Tibial nerve (tissue), 4 donors: ENCODE data around the gene ERLEC1. TPM values are rescaled to one million over a fixed set of nuclear protein-coding genes. Genes with fewer than 3 reads are reported as not detected.

Source experiments
- DNase-seq, 2 donors: peaks; one replicate each; pipeline ENCODE4 v3.0.0-alpha.2; 2019; ENCODE audit warnings: low spot score in 2 of 2
- H3K27ac ChIP-seq, 4 donors: fragments of 200-600 bp; sonication (generic) in 3 of 4; one replicate each; pipeline ENCODE4 v1.5.1; 2017 to 2019; ENCODE audit warnings: mild to moderate bottlenecking in 1 of 4
- H3K27me3 ChIP-seq, 2 donors: fragments of 200-600 bp; sonication (generic) in 1 of 2; one replicate each; pipeline versions ENCODE4 v1.5.1 to v1.6.0; 2017 to 2019
- H3K36me3 ChIP-seq, 3 donors: fragments of 200-600 bp; sonication (generic); one replicate each; pipeline ENCODE4 v1.5.1; 2018 to 2019
- H3K4me1 ChIP-seq, 4 donors: fragments of 200-600 bp; sonication (generic) in 3 of 4; one replicate each; pipeline ENCODE4 v1.5.1; 2017 to 2019
- H3K4me3 ChIP-seq, 4 donors: fragments of 200-600 bp; sonication (generic) in 3 of 4; one replicate each; pipeline ENCODE4 v1.5.1; 2017 to 2019; ENCODE audit warnings: mild to moderate bottlenecking in 1 of 4, moderate library complexity in 1 of 4
- H3K9me3 ChIP-seq, 4 donors: fragments of 200-600 bp; sonication (generic) in 3 of 4; one replicate each; pipeline ENCODE4 v1.5.1; 2017 to 2019
- EP300 ChIP-seq, 2 donors: sonication (generic); formaldehyde crosslinking; IDR thresholded peaks; one replicate each; pipeline ENCODE4 v1.6.1; 2017; ENCODE audit warnings: antibody characterized with exemption in 2 of 2, mild to moderate bottlenecking in 1 of 2
- POLR2A ChIP-seq, 2 donors: fragments of 450-650 bp; IDR thresholded peaks; one replicate each; pipeline ENCODE4 v1.6.1; 2017; ENCODE audit warnings: antibody characterized with exemption in 2 of 2, mild to moderate bottlenecking in 2 of 2, moderate library complexity in 2 of 2
- WGBS, 2 donors: methylation state at CpG; one replicate each; pipeline ENCODE4 v1.1.5; 2018; 5-methylcytosine and 5-hydroxymethylcytosine counted together
- total RNA-seq, 4 donors: library from RNA; depleted of rRNA; stranded (reverse); fragments of >200 nt; gene quantifications; one replicate each; pipeline ENCODE4 v1.1.0, GENCODE V29; 2016
- TF ChIP-seq, protein P1 (sequence below), 5 experiments: fragments of 200-600 bp in 3 of 5; fragments of 450-650 bp in 2 of 5; sonication (generic) in 3 of 5; IDR thresholded peaks; one replicate each; pipeline ENCODE4 v1.5.1; 2016 to 2019; ENCODE audit warnings: antibody characterized with exemption in 5 of 5, mild to moderate bottlenecking in 3 of 5, moderate library complexity in 2 of 5

The ERLEC1 gene, protein sequence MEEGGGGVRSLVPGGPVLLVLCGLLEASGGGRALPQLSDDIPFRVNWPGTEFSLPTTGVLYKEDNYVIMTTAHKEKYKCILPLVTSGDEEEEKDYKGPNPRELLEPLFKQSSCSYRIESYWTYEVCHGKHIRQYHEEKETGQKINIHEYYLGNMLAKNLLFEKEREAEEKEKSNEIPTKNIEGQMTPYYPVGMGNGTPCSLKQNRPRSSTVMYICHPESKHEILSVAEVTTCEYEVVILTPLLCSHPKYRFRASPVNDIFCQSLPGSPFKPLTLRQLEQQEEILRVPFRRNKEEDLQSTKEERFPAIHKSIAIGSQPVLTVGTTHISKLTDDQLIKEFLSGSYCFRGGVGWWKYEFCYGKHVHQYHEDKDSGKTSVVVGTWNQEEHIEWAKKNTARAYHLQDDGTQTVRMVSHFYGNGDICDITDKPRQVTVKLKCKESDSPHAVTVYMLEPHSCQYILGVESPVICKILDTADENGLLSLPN
- total RNA-seq: 100 to 1,000 TPM in 2 of 4 donors, 10 to 100 TPM in 2; 90.8 to 102 (median 97.2) TPM

DNA sequence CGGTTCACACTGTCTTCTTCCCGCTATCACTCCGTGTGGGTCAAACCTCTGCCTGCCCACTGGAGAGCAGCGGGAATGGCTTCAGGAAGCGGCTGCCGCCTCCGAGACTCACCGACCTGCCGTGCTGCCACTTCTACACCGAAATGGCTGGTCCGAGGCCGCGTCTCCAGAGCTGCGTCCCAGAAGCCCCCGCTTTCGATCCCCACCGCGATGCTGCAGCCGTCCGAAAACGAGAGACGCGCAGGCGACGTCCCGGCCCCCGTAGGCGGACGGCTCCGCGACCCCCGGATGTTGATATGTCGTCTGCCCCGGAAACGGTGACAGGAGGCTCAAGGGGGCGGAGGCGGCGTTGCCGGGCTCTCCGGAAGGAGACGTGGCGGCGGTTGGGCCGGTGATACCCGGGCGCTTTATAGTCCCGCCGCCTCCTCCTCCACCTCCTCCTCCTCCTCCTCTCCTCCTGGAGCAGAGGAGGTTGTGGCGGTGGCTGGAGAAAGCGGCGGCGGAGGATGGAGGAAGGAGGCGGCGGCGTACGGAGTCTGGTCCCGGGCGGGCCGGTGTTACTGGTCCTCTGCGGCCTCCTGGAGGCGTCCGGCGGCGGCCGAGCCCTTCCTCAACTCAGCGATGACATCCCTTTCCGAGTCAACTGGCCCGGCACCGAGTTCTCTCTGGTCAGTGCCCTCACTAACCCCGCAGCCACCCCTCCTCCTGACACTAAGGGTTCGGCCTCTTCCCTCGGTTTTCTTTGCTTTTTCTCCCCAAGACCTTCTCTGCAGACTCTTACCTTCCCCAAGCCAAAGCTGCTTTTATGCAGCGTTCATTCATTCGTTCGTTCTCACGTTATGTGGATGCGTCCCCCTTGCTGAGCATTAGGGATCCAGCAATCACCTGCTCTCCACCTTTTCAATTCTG is at the start of gene ERLEC1, which contains the start of gene ASB3:
TSS of gene ERLEC1 (plus strand) at position 340 of the 909 bp plus-strand sequence. CDS start at position 507, 167 bp downstream.
TSS of gene ASB3 (minus strand) at position 249 of the 909 bp plus-strand sequence. CDS start 21,381 bp downstream, outside the sequence.
- 0 to 1% methylated on average over 37 to 66 of the region's 77 CpGs for WGBS, 2 donors
- peaks cover 0 to 47% (median 21%) of the 10 kb centered on the region in 4 donors for H3K4me1 ChIP-seq
- no peaks in the 10 kb centered on the region for H3K27me3 ChIP-seq
- peak; percentile 64 to 76 for DNase-seq
- H3K36me3 ChIP-seq: peaks cover 0 to 3% (median 0%) of the 10 kb centered on the region in 3 donors
- TF ChIP-seq, protein P1, sequence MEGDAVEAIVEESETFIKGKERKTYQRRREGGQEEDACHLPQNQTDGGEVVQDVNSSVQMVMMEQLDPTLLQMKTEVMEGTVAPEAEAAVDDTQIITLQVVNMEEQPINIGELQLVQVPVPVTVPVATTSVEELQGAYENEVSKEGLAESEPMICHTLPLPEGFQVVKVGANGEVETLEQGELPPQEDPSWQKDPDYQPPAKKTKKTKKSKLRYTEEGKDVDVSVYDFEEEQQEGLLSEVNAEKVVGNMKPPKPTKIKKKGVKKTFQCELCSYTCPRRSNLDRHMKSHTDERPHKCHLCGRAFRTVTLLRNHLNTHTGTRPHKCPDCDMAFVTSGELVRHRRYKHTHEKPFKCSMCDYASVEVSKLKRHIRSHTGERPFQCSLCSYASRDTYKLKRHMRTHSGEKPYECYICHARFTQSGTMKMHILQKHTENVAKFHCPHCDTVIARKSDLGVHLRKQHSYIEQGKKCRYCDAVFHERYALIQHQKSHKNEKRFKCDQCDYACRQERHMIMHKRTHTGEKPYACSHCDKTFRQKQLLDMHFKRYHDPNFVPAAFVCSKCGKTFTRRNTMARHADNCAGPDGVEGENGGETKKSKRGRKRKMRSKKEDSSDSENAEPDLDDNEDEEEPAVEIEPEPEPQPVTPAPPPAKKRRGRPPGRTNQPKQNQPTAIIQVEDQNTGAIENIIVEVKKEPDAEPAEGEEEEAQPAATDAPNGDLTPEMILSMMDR (IDR thresholded peaks at IDR 0.05): peak in 2 of 5 experiments; percentile 5 to 28
- TF ChIP-seq POLR2A (IDR thresholded peaks at IDR 0.05): peak in 1 of 2 donors; percentile 52
- TF ChIP-seq EP300 (IDR thresholded peaks at IDR 0.05): peak; percentile 43 to 93
- H3K9me3 ChIP-seq: no peaks in the 10 kb centered on the region
- H3K27ac ChIP-seq: peak within 1 kb of the TSS; percentile 66 to 92 (median 82)
- H3K4me3 ChIP-seq: peak within 1 kb of the TSS; percentile 75 to 95 (median 88)

DNA sequence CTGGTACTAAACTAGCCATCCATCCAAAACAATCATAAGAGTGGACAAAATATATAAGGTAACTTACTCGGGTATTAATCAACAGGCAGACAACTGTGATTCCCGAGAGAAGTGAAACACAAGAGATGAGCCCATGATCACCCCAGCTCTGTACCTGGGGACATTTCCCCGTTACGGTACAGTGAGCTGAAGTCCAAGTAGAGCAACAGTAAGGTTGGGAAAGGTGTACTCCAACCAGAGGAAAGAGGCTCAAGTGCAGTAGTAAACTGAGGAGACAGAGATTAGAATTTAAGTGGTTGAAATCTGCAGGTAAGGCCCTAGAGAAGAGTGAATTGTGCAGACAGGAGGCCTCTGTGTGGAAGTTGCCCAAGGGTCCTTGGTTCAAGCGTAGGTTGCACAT is 49.8 kb upstream of the ERLEC1 start:
- no peak for TF ChIP-seq EP300 (IDR thresholded peaks at IDR 0.05)
- 96% methylated on average over 5 of the region's 5 CpGs for WGBS, 2 donors
- Histone ChIP-seq H3K4me1 (peaks cover 0 to 21% (median 4%) of the 10 kb centered on the region in 4 donors), H3K27ac (no peak overlapping the region), H3K36me3 (peaks cover 0 to 5% (median 0%) of the 10 kb centered on the region in 3 donors), H3K4me3 (no peak overlapping the region), H3K9me3 (no peaks in the 10 kb centered on the region), H3K27me3 (no peaks in the 10 kb centered on the region)
- no peak for DNase-seq

DNA sequence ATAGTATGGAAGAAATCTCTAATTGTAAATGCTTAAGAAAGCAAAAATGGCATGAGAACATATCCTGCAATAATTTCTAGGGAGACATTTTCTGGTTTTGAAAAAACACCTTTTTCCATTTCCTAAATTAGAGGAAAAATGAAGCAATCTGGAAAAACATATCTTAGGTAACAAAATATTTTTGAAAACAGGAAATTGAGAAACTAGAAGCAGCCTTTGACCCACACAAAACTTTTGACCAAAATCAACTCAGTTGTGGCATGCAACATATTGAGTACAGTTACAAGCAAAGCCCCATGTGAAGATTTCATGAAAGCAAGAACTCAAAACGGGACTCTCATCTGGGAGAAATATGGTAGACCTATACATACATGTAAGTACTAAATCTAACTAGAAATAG is 47.8 kb upstream of the ERLEC1 start:
- peaks cover 0 to 21% (median 4%) of the 10 kb centered on the region in 4 donors for H3K4me1 ChIP-seq
- WGBS, 2 donors: 77 to 87% methylated on average over 1 of the region's 1 CpG
- no peaks in the 10 kb centered on the region for H3K27me3 ChIP-seq
- no peaks in the 10 kb centered on the region for H3K9me3 ChIP-seq
- no peak overlapping the region for H3K4me3 ChIP-seq
- H3K27ac ChIP-seq: no peak overlapping the region
- H3K36me3 ChIP-seq: peaks cover 0 to 9% (median 0%) of the 10 kb centered on the region in 3 donors
- TF ChIP-seq POLR2A (IDR thresholded peaks at IDR 0.05) (no peak), EP300 (IDR thresholded peaks at IDR 0.05) (no peak)
- TF ChIP-seq, protein P1 (IDR thresholded peaks at IDR 0.05): no peak
- no peak for DNase-seq

DNA sequence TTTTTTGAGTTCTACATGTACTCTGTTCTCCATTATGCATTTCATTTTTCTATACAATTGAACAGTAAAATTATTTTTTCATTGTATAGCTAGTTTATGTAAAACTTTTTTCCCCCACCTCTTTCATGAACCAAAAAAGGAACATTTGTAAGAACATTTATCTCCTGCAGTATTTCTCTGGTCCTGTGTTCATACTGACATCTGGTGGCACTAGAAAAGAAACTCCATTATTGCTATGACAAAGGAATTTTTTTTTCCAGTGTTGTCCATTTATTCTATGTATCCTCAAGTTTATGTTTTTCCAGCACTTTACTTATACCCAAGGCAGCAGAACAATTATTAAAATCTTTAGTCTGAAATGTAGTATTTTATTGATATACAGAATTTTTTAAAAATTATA is 46.7 kb upstream of the ERLEC1 start:
- H3K9me3 ChIP-seq: no peaks in the 10 kb centered on the region
- H3K4me1 ChIP-seq: peaks cover 0 to 21% (median 4%) of the 10 kb centered on the region in 4 donors
- H3K36me3 ChIP-seq: peaks cover 0 to 9% (median 0%) of the 10 kb centered on the region in 3 donors
- no peak overlapping the region for H3K27ac ChIP-seq
- no peak overlapping the region for H3K4me3 ChIP-seq
- no peak for DNase-seq
- no peak for TF ChIP-seq POLR2A (IDR thresholded peaks at IDR 0.05)
- TF ChIP-seq, protein P1 (IDR thresholded peaks at IDR 0.05): peak in 1 of 5 experiments; percentile 4
- no peak for TF ChIP-seq EP300 (IDR thresholded peaks at IDR 0.05)
- no peaks in the 10 kb centered on the region for H3K27me3 ChIP-seq

DNA sequence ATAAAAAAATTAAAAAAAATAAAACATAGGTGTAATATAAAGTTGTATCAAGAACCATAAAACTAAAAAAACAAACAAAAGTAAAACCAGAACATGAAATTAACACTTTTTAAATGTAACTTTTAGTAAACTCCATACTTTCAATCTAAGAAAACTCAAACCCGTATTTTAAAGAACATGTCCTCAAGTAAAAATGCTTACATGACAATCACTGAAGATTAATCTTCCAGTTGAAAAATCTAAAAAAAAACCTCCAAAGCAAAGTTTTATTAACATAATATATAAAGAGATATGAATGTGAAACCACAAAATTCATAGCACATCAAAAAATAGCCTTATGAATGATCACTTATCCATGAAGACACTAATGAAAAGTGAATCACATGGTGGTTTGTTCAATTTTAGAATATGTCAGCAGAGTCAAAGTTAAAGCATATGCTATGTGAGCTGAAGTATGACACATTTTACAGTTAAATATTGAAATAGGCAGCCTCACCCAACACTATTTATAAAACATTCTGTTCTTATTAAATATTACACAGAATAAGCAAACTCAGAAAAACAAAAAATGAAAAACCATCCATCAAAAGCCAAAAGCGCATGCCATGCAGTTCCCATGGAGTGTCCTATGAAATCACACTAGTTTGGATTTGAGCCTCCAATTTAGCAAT is 42.3 kb upstream of the ERLEC1 start:
- Histone ChIP-seq H3K9me3 (no peaks in the 10 kb centered on the region), H3K36me3 (peaks cover 0 to 43% (median 2%) of the 10 kb centered on the region in 3 donors), H3K27me3 (no peaks in the 10 kb centered on the region), H3K4me1 (peaks cover 0 to 11% (median 0%) of the 10 kb centered on the region in 4 donors), H3K27ac (no peak overlapping the region), H3K4me3 (no peak overlapping the region)
- no peak for DNase-seq
- TF ChIP-seq POLR2A (IDR thresholded peaks at IDR 0.05): no peak
- no peak for TF ChIP-seq EP300 (IDR thresholded peaks at IDR 0.05)
- TF ChIP-seq, protein P1 (IDR thresholded peaks at IDR 0.05): no peak
- 91 to 94% methylated on average over 2 of the region's 2 CpGs for WGBS, 2 donors
